H1 (cell line): Measurements from ENCODE around the gene HOXA6. TPM values are rescaled to one million over a fixed set of nuclear protein-coding genes. Genes with fewer than 3 reads are reported as not detected.

Source experiments
- CTCF ChIA-PET: fragments of 300-600 bp; sonication (Branson Sonifier 250); formaldehyde crosslinking; loops from one replicate; lab custom pipeline; 2021; ENCODE audit not compliant: partially characterized antibody; lab: Charles Lee
- POLR2A ChIA-PET: fragments of 300-600 bp; sonication (Branson Sonifier 250); formaldehyde crosslinking; loops from one replicate; lab custom pipeline; 2021; ENCODE audit warnings: inconsistent platforms; ENCODE audit not compliant: partially characterized antibody; lab: Charles Lee
- DNase-seq, 2 experiments: peaks; one replicate each; pipeline versions ENCODE4 v3.0.0 to v3.0.0-alpha.2; 2010 to 2022; ENCODE audit warnings: low spot score in 2 of 2, low read depth in 1 of 2, mixed read lengths in 1 of 2
- FAIRE-seq: peaks from 2 replicates; lab custom pipeline; 2011; peaks lifted over from hg19 to GRCh38; lab: Jason Lieb, UNC
- H2AFZ ChIP-seq: 2 replicates; pipeline ENCODE4 v1.8.1; 2012; ENCODE audit warnings: low read length, inconsistent platforms
- H2AK5ac ChIP-seq: 2 replicates; pipeline ENCODE4 v1.6.1; 2013; ENCODE audit warnings: low read depth, low read length
- H2BK120ac ChIP-seq: replicated peaks from 2 replicates; pipeline ENCODE3; 2013; ENCODE audit warnings: low read depth, low read length, inconsistent platforms
- H2BK12ac ChIP-seq: 2 replicates; pipeline ENCODE4 v1.6.1; 2013; ENCODE audit warnings: low read depth, low read length
- H2BK15ac ChIP-seq: 2 replicates; pipeline ENCODE4 v1.6.1; 2013; ENCODE audit warnings: low read length
- H2BK20ac ChIP-seq: 2 replicates; pipeline ENCODE4 v1.6.1; 2013; ENCODE audit warnings: low read length
- H2BK5ac ChIP-seq: 2 replicates; pipeline ENCODE4 v1.6.1; 2013; ENCODE audit warnings: low read depth, low read length
- H3K14ac ChIP-seq: 2 replicates; pipeline ENCODE4 v1.6.1; 2013; ENCODE audit warnings: inconsistent platforms; ENCODE audit not compliant: insufficient read length
- H3K18ac ChIP-seq: 2 replicates; pipeline ENCODE4 v1.6.1; 2013; ENCODE audit warnings: low read length; ENCODE audit errors: extremely low read depth
- H3K23ac ChIP-seq: 2 replicates; pipeline ENCODE4 v1.6.1; 2013; ENCODE audit warnings: inconsistent platforms; ENCODE audit not compliant: insufficient read length
- H3K23me2 ChIP-seq: 2 replicates; pipeline ENCODE4 v1.6.1; 2013; ENCODE audit warnings: low read depth, low read length
- H3K27ac ChIP-seq: 2 replicates; pipeline ENCODE4 v1.6.1; 2011; ENCODE audit warnings: low read depth, low read length, inconsistent platforms
- H3K27me3 ChIP-seq, 4 experiments: replicated peaks in 1 of 4; 1 replicate in 1 of 4; 2 replicates in 3 of 4; pipeline versions ENCODE4 v1.6.1 to v1.8.1; 2011 to 2013; ENCODE audit warnings: low read length in 3 of 4, mild to moderate bottlenecking in 3 of 4, inconsistent platforms in 2 of 4, mixed read lengths in 2 of 4, moderate library complexity in 1 of 4; ENCODE audit not compliant: control insufficient read depth in 3 of 4, insufficient read depth in 3 of 4; ENCODE audit errors: extremely low read depth in 1 of 4
- H3K36me3 ChIP-seq, 4 experiments: 2 replicates each; pipeline versions ENCODE4 v1.6.1 to v1.8.1; 2011 to 2013; ENCODE audit warnings: mild to moderate bottlenecking in 4 of 4, low read length in 3 of 4, moderate library complexity in 2 of 4, control low read depth in 1 of 4, inconsistent platforms in 1 of 4; ENCODE audit not compliant: insufficient read depth in 4 of 4, control insufficient read depth in 2 of 4
- H3K4ac ChIP-seq: replicated peaks from 2 replicates; pipeline ENCODE3; 2013; ENCODE audit warnings: low read length, low read depth, mixed read lengths, inconsistent platforms; ENCODE audit not compliant: insufficient read length
- H3K4me1 ChIP-seq, 4 experiments: replicated peaks in 1 of 4; 1 replicate in 1 of 4; 2 replicates in 3 of 4; pipeline versions ENCODE4 v1.6.1 to v1.8.1; 2011 to 2013; ENCODE audit warnings: low read length in 3 of 4, inconsistent platforms in 2 of 4, mixed read lengths in 1 of 4; ENCODE audit not compliant: insufficient read depth in 4 of 4, control insufficient read depth in 3 of 4
- H3K4me2 ChIP-seq, 2 experiments: 2 replicates each; pipeline versions ENCODE4 v1.6.1 to v1.8.1; 2011 to 2013; ENCODE audit warnings: low read depth in 2 of 2, low read length in 2 of 2, control low read depth in 1 of 2, inconsistent platforms in 1 of 2, mild to moderate bottlenecking in 1 of 2; ENCODE audit not compliant: insufficient read depth in 1 of 2
- H3K4me3 ChIP-seq, 4 experiments: fragments of 200-600, 300-600 bp in 1 of 4; sonication (generic), shearing (Covaris generic), sonication (Bioruptor Twin) in 1 of 4; 2 replicates each; pipeline versions ENCODE4 v1.5.1 to v1.8.1; 2011 to 2016; ENCODE audit warnings: low read length in 4 of 4, low read depth in 3 of 4, control low read depth in 2 of 4, inconsistent platforms in 2 of 4, mild to moderate bottlenecking in 2 of 4, mixed read lengths in 1 of 4, moderate library complexity in 1 of 4; ENCODE audit not compliant: insufficient read depth in 2 of 4; ENCODE audit errors: extremely low read depth in 1 of 4
- H3K56ac ChIP-seq: replicated peaks from 2 replicates; pipeline ENCODE3; 2013; ENCODE audit warnings: low read depth, mild to moderate bottlenecking, mixed read lengths, low read length, inconsistent platforms; ENCODE audit not compliant: insufficient read length
- H3K79me1 ChIP-seq: 2 replicates; pipeline ENCODE4 v1.6.1; 2013; ENCODE audit warnings: low read depth, low read length, control low read depth
- H3K79me2 ChIP-seq, 2 experiments: 2 replicates each; pipeline versions ENCODE4 v1.6.1 to v1.8.1; 2012 to 2013; ENCODE audit warnings: low read length in 2 of 2, mild to moderate bottlenecking in 2 of 2, inconsistent platforms in 1 of 2; ENCODE audit not compliant: insufficient read depth in 2 of 2, control insufficient read depth in 1 of 2
- H3K9ac ChIP-seq, 4 experiments: replicated peaks in 1 of 4; 1 replicate in 1 of 4; 2 replicates in 3 of 4; pipeline versions ENCODE4 v1.6.1 to v1.8.1; 2011 to 2013; ENCODE audit warnings: low read depth in 3 of 4, low read length in 3 of 4, control low read depth in 2 of 4, mild to moderate bottlenecking in 2 of 4, moderate library complexity in 2 of 4, inconsistent platforms in 1 of 4; ENCODE audit errors: extremely low read depth in 1 of 4
- H3K9me3 ChIP-seq, 2 experiments: 2 replicates each; pipeline versions ENCODE4 v1.6.1 to v1.8.1; 2012 to 2013; ENCODE audit warnings: mild to moderate bottlenecking in 2 of 2, moderate library complexity in 2 of 2, control low read depth in 1 of 2, inconsistent platforms in 1 of 2, low read depth in 1 of 2, low read length in 1 of 2, mixed read lengths in 1 of 2; ENCODE audit not compliant: insufficient read depth in 2 of 2
- H4K20me1 ChIP-seq, 2 experiments: replicated peaks in 1 of 2; 2 replicates each; pipeline versions ENCODE3 to v1.8.1; 2011 to 2013; ENCODE audit warnings: inconsistent platforms in 2 of 2, low read length in 2 of 2, mild to moderate bottlenecking in 1 of 2; ENCODE audit not compliant: insufficient read depth in 2 of 2, control insufficient read depth in 1 of 2
- H4K5ac ChIP-seq: 2 replicates; pipeline ENCODE4 v1.6.1; 2013; ENCODE audit warnings: low read length, low read depth, mixed read lengths, inconsistent platforms; ENCODE audit not compliant: insufficient read length
- H4K8ac ChIP-seq: 2 replicates; pipeline ENCODE4 v1.8.0; 2013; ENCODE audit warnings: mild to moderate bottlenecking, moderate library complexity, low read length, inconsistent platforms; ENCODE audit not compliant: insufficient read depth; ENCODE audit errors: extremely low read depth
- H4K91ac ChIP-seq: replicated peaks from 2 replicates; pipeline ENCODE3; 2013; ENCODE audit warnings: low read length, mixed read lengths, inconsistent platforms; ENCODE audit not compliant: insufficient read length
- BRCA1 ChIP-seq: IDR thresholded peaks from 2 replicates; pipeline ENCODE4 v1.6.1; 2012; ENCODE audit warnings: low read depth, low read length, improper control_type of control experiment
- CHD1 ChIP-seq: IDR thresholded peaks from 2 replicates; pipeline ENCODE4 v1.6.1; 2012; ENCODE audit warnings: low read depth, low read length, improper control_type of control experiment
- EZH2 ChIP-seq: fragments of 200-600 bp; sonication (generic); IDR thresholded peaks from 2 replicates; pipeline ENCODE4 v1.7.1; 2012; ENCODE audit warnings: low read depth, mild to moderate bottlenecking, moderate library complexity, low read length, inconsistent platforms; ENCODE audit not compliant: severe bottlenecking
- JUND ChIP-seq: IDR thresholded peaks from 2 replicates; pipeline ENCODE4 v1.6.1; 2011; ENCODE audit warnings: mild to moderate bottlenecking, improper control_type of control experiment, low read length
- RNF2 ChIP-seq: fragments of 200-900, 300-1000 bp; sonication (generic); IDR thresholded peaks from 2 replicates; pipeline ENCODE4 v1.7.1; 2016; ENCODE audit warnings: borderline replicate concordance, low read depth, mild to moderate bottlenecking, antibody characterized with exemption, low read length; ENCODE audit not compliant: poor library complexity, severe bottlenecking; ENCODE audit errors: missing control alignments
- TBP ChIP-seq: IDR thresholded peaks from 2 replicates; pipeline ENCODE4 v1.6.1; 2011; ENCODE audit warnings: low read depth, low read length, improper control_type of control experiment
- WGBS, 2 experiments: shearing (Covaris generic) in 1 of 2; methylation state at CpG; one replicate each; pipeline versions ENCODE4 v1.1.6 to v1.1.7; 2013 to 2015; ENCODE audit warnings: low lambda C conversion rate in 2 of 2, mixed read lengths in 2 of 2, inconsistent platforms in 1 of 2, low coverage in 1 of 2, missing lambda C conversion rate in 1 of 2; ENCODE audit not compliant: insufficient replicate concordance in 2 of 2, insufficient coverage in 1 of 2, insufficient read length in 1 of 2; ENCODE audit errors: extremely low coverage in 1 of 2, missing lambda C conversion rate in 1 of 2; 5-methylcytosine and 5-hydroxymethylcytosine counted together
- polyA plus RNA-seq, 7 experiments: library from polyadenylated mRNA; depleted of rRNA in 3 of 7; stranded (reverse) in 5 of 7; unstranded in 2 of 7; fragments of >200 nt in 5 of 7; fragments of 200-250 nt in 2 of 7; gene quantifications; 1 replicate in 5 of 7; 2 replicates in 1 of 7; 4 replicates in 1 of 7; pipeline versions ENCODE4 v1.2.1 to v1.2.3, GENCODE V29; 2011 to 2013; ENCODE audit warnings: missing spikeins in 2 of 7, mixed read lengths in 2 of 7
- total RNA-seq: library from RNA; stranded (reverse); fragmentation: NEBNext Ultra II Directional; extraction: Animal tissue kit (Norgen Biotek cat#: 25700); gene quantifications from 2 replicates; pipeline ENCODE4 v1.2.1, GENCODE V29; 2021

The HOXA6 gene
- total and polyA plus RNA-seq, 2 of the 8 experiments (the other 6 are each of a cell fraction or from before 2014, with no cell fraction given): not detected

- peaks cover 40 to 48% of the 10 kb centered on the region in 2 experiments for H4K20me1 ChIP-seq
- H3K27me3 ChIP-seq: peaks cover 98 to 100% (median 100%) of the 10 kb centered on the region in 4 experiments
- H2BK5ac ChIP-seq: no peak overlapping the region
- H2AFZ ChIP-seq: no peak overlapping the region
- no peak overlapping the region for H2BK20ac ChIP-seq
- TF ChIP-seq EZH2 (peak; percentile 45), TBP (no peak), BRCA1 (no peak), JUND (no peak), CHD1 (no peak), RNF2 (peak; percentile 75)
- H3K79me2 ChIP-seq: no peaks in the 10 kb centered on the region
- no peak overlapping the region for H4K91ac ChIP-seq
- no peak overlapping the region for H4K5ac ChIP-seq
- H3K4me1 ChIP-seq: peaks cover 1 to 10% (median 6%) of the 10 kb centered on the region in 4 experiments
- H3K14ac ChIP-seq: no peak overlapping the region
- no peaks in the 10 kb centered on the region for H3K9me3 ChIP-seq
- 39% methylated on average over 11 of the region's 12 CpGs; no CpG with 5 or more reads in 1 of the 2 experiments for WGBS, 2 experiments
- H3K56ac ChIP-seq: no peak overlapping the region
- peak in 1 of 2 experiments; percentile 40 for DNase-seq
- POLR2A ChIA-PET: no interaction called here
- H3K9ac ChIP-seq: no peak overlapping the region
- no peak overlapping the region; a peak in 1 of 4 replicates for H3K4me2 ChIP-seq
- peak overlapping the region; percentile 58; the same call in 1 of the 2 replicates for H4K8ac ChIP-seq
- no peaks in the 10 kb centered on the region for H3K23me2 ChIP-seq
- H2BK12ac ChIP-seq: 0 out of 2 replicates have a peak overlapping the region, but pooled peaks have one; percentile 27
- no peak overlapping the region for H2BK120ac ChIP-seq
- FAIRE-seq: no peak
- no peak overlapping the region for H2AK5ac ChIP-seq
- H3K36me3 ChIP-seq: peaks cover 0 to 5% (median 0%) of the 10 kb centered on the region in 4 experiments; a peak in 1 of 8 replicates
- no peak overlapping the region for H3K4ac ChIP-seq
- no peak overlapping the region for H3K4me3 ChIP-seq
- no peaks in the 10 kb centered on the region for H3K79me1 ChIP-seq
- CTCF ChIA-PET: interaction anchor here (0.6 to 2.7 kb wide), 25 partner anchors 7 to 663 kb away, joined by 3 to 26 read pairs (median 5); partner anchors contain the start of genes HOXA13, HOXA3, HOXA5 and HOXA7
- no peak overlapping the region for H3K27ac ChIP-seq
- no peak overlapping the region for H2BK15ac ChIP-seq
- no peak overlapping the region for H3K23ac ChIP-seq
- H3K18ac ChIP-seq: no peak overlapping the region
Measured at GRCh38 chr7:27180431-27181420, 33.2 kb upstream of the HOXA6 start.
